Neural cell (in vitro differentiated cells): ENCODE measurements around the gene RCC1. TPM values are rescaled to one million over a fixed set of nuclear protein-coding genes. Genes with fewer than 3 reads are reported as not detected.

Experiments
- H2AFZ ChIP-seq: fragments of 200-600, 300-800 bp; sonication (generic), shearing (Covaris generic); 2 replicates; pipeline ENCODE4 v1.6.0; 2014; ENCODE audit warnings: low read depth, mild to moderate bottlenecking, antibody characterized with exemption, low read length, moderate library complexity
- H3F3A ChIP-seq: fragments of 200-600 bp; shearing (Covaris generic); 2 replicates; pipeline ENCODE4 v1.6.1; 2016; ENCODE audit warnings: mild to moderate bottlenecking, moderate library complexity, mixed read lengths, antibody characterized with exemption, low read length; ENCODE audit not compliant: insufficient read depth, poor library complexity, severe bottlenecking
- H3K27ac ChIP-seq: fragments of 200-600, 300-800 bp; sonication (generic), shearing (Covaris generic); 2 replicates; pipeline ENCODE4 v1.5.1; 2014; ENCODE audit warnings: mild to moderate bottlenecking, low read length, moderate library complexity
- H3K27me3 ChIP-seq: fragments of 300-800, 200-600 bp; sonication (generic), shearing (Covaris generic); 2 replicates; pipeline ENCODE4 v1.6.0; 2014; ENCODE audit warnings: mild to moderate bottlenecking, low read depth, low read length, moderate library complexity; ENCODE audit not compliant: insufficient read depth
- H3K36me3 ChIP-seq: fragments of 300-800, 200-600 bp; sonication (generic), shearing (Covaris generic); 2 replicates; pipeline ENCODE4 v1.5.1; 2014; ENCODE audit warnings: mild to moderate bottlenecking, antibody characterized with exemption, low read length, moderate library complexity; ENCODE audit not compliant: insufficient read depth
- H3K4me2 ChIP-seq: fragments of 300-800, 200-600 bp; sonication (generic), shearing (Covaris generic); 2 replicates; pipeline ENCODE4 v1.6.0; 2014; ENCODE audit warnings: mild to moderate bottlenecking, low read length
- H3K4me3 ChIP-seq: fragments of 300-800, 200-600 bp; sonication (generic), shearing (Covaris generic); 2 replicates; pipeline ENCODE4 v1.5.1; 2014; ENCODE audit warnings: mild to moderate bottlenecking, low read length, moderate library complexity
- H3K79me2 ChIP-seq: fragments of 200-600 bp; shearing (Covaris generic); replicated peaks from 2 replicates; pipeline ENCODE4 v1.6.0; 2014; ENCODE audit warnings: mild to moderate bottlenecking, low read length, moderate library complexity; ENCODE audit not compliant: insufficient read depth
- H3K9ac ChIP-seq: fragments of 300-800, 200-600 bp; sonication (generic), shearing (Covaris generic); 2 replicates; pipeline ENCODE4 v1.6.1; 2016; ENCODE audit warnings: mild to moderate bottlenecking, low read length, mixed read lengths
- H3K9me2 ChIP-seq: fragments of 200-600 bp; shearing (Covaris generic); 2 replicates; pipeline ENCODE4 v1.6.1; 2016; ENCODE audit warnings: mild to moderate bottlenecking, low read length, mixed read lengths; ENCODE audit not compliant: insufficient read depth
- H3K9me3 ChIP-seq: fragments of 200-600, 300-800 bp; sonication (generic), shearing (Covaris generic); 2 replicates; pipeline ENCODE4 v1.6.1; 2016; ENCODE audit warnings: mild to moderate bottlenecking, mixed run types, low read length, moderate library complexity, mixed read lengths
- H4K20me1 ChIP-seq: fragments of 200-600 bp; shearing (Covaris generic); 2 replicates; pipeline ENCODE4 v1.6.1; 2016; ENCODE audit warnings: mild to moderate bottlenecking, mixed run types; ENCODE audit not compliant: insufficient read depth
- EP300 ChIP-seq: fragments of 450-650 bp; conservative IDR thresholded peaks from 2 replicates; pipeline ENCODE4 v1.6.1; 2014; ENCODE audit warnings: antibody characterized with exemption, mild to moderate bottlenecking, moderate library complexity; ENCODE audit not compliant: poor library complexity, severe bottlenecking
- EZH2 ChIP-seq: fragments of 200-600, 300-800 bp; shearing (Covaris generic), sonication (generic); IDR thresholded peaks from 2 replicates; pipeline ENCODE4 v1.6.1; 2014; ENCODE audit warnings: antibody characterized with exemption, low read length, borderline replicate concordance, mild to moderate bottlenecking; ENCODE audit not compliant: insufficient read depth, poor library complexity, severe bottlenecking
- MXI1 ChIP-seq: fragments of 450-650 bp; conservative IDR thresholded peaks from 2 replicates; pipeline ENCODE4 v1.6.1; 2014; ENCODE audit warnings: antibody characterized with exemption, mild to moderate bottlenecking; ENCODE audit not compliant: poor library complexity, severe bottlenecking
- POLR2AphosphoS5 ChIP-seq: IDR thresholded peaks from 2 replicates; pipeline ENCODE4 v1.6.1; 2012
- RAD21 ChIP-seq: fragments of 450-650 bp; conservative IDR thresholded peaks from 2 replicates; pipeline ENCODE4 v1.6.1; 2014; ENCODE audit warnings: antibody characterized with exemption, mild to moderate bottlenecking, moderate library complexity
- SMC3 ChIP-seq: fragments of 450-650 bp; conservative IDR thresholded peaks from 2 replicates; pipeline ENCODE4 v1.6.1; 2014; ENCODE audit warnings: antibody characterized with exemption, mild to moderate bottlenecking, moderate library complexity; ENCODE audit not compliant: poor library complexity
- TAF1 ChIP-seq: IDR thresholded peaks from 2 replicates; pipeline ENCODE4 v1.6.1; 2012; ENCODE audit warnings: low read depth
- polyA plus RNA-seq: library from polyadenylated mRNA; depleted of rRNA; stranded (reverse); fragments of >200 nt; gene quantifications from 2 replicates; pipeline ENCODE4 v1.2.3, GENCODE V29; 2014
- TF ChIP-seq, protein P1 (sequence below): fragments of 450-650 bp; IDR thresholded peaks from 2 replicates; pipeline ENCODE4 v1.5.1; 2014; ENCODE audit warnings: antibody characterized with exemption, mild to moderate bottlenecking, moderate library complexity; ENCODE audit not compliant: poor library complexity, severe bottlenecking
- TF ChIP-seq, protein P2 (sequence below): IDR thresholded peaks from 2 replicates; pipeline ENCODE4 v1.6.1; 2012; ENCODE audit warnings: borderline replicate concordance

RCC1 gene
- polyA plus RNA-seq, 1 donor from 2014 or later: 13.1 TPM

- H3K27ac ChIP-seq: no peak overlapping the region
- no peak overlapping the region for H2AFZ ChIP-seq
- no peak overlapping the region for H3K4me3 ChIP-seq
- no peak overlapping the region for H3K4me2 ChIP-seq
- H3K27me3 ChIP-seq: no peaks in the 10 kb centered on the region
- no peaks in the 10 kb centered on the region for H3K9me3 ChIP-seq
- H4K20me1 ChIP-seq: no peaks in the 10 kb centered on the region
- H3K79me2 ChIP-seq: peaks cover 15% of the 10 kb centered on the region
- no peak overlapping the region for H3K9ac ChIP-seq
- H3F3A ChIP-seq: no peaks in the 10 kb centered on the region
- TF ChIP-seq, protein P1, sequence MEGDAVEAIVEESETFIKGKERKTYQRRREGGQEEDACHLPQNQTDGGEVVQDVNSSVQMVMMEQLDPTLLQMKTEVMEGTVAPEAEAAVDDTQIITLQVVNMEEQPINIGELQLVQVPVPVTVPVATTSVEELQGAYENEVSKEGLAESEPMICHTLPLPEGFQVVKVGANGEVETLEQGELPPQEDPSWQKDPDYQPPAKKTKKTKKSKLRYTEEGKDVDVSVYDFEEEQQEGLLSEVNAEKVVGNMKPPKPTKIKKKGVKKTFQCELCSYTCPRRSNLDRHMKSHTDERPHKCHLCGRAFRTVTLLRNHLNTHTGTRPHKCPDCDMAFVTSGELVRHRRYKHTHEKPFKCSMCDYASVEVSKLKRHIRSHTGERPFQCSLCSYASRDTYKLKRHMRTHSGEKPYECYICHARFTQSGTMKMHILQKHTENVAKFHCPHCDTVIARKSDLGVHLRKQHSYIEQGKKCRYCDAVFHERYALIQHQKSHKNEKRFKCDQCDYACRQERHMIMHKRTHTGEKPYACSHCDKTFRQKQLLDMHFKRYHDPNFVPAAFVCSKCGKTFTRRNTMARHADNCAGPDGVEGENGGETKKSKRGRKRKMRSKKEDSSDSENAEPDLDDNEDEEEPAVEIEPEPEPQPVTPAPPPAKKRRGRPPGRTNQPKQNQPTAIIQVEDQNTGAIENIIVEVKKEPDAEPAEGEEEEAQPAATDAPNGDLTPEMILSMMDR: no peak
- TF ChIP-seq SMC3: no peak
- no peaks in the 10 kb centered on the region for H3K36me3 ChIP-seq
- H3K9me2 ChIP-seq: no peaks in the 10 kb centered on the region
These were observed 2.7 kb upstream of the RCC1 start for GRCh38 chr1:28503117-28503516.

- H3K36me3 ChIP-seq: peaks cover 6% of the 10 kb centered on the region
- H3K79me2 ChIP-seq: peaks cover 15% of the 10 kb centered on the region
- H3K9me3 ChIP-seq: no peaks in the 10 kb centered on the region
- H3K9me2 ChIP-seq: no peaks in the 10 kb centered on the region
- H3K4me2 ChIP-seq: peak overlapping the region; percentile 98
- H2AFZ ChIP-seq: no peak overlapping the region
- H3F3A ChIP-seq: no peaks in the 10 kb centered on the region
- peak overlapping the region; percentile 85 for H3K4me3 ChIP-seq
- peak overlapping the region; percentile 85 for H3K27ac ChIP-seq
- TF ChIP-seq, protein P1: no peak
- no peak for TF ChIP-seq SMC3
- no peak for TF ChIP-seq TAF1
- TF ChIP-seq RAD21: no peak
- TF ChIP-seq, protein P2, sequence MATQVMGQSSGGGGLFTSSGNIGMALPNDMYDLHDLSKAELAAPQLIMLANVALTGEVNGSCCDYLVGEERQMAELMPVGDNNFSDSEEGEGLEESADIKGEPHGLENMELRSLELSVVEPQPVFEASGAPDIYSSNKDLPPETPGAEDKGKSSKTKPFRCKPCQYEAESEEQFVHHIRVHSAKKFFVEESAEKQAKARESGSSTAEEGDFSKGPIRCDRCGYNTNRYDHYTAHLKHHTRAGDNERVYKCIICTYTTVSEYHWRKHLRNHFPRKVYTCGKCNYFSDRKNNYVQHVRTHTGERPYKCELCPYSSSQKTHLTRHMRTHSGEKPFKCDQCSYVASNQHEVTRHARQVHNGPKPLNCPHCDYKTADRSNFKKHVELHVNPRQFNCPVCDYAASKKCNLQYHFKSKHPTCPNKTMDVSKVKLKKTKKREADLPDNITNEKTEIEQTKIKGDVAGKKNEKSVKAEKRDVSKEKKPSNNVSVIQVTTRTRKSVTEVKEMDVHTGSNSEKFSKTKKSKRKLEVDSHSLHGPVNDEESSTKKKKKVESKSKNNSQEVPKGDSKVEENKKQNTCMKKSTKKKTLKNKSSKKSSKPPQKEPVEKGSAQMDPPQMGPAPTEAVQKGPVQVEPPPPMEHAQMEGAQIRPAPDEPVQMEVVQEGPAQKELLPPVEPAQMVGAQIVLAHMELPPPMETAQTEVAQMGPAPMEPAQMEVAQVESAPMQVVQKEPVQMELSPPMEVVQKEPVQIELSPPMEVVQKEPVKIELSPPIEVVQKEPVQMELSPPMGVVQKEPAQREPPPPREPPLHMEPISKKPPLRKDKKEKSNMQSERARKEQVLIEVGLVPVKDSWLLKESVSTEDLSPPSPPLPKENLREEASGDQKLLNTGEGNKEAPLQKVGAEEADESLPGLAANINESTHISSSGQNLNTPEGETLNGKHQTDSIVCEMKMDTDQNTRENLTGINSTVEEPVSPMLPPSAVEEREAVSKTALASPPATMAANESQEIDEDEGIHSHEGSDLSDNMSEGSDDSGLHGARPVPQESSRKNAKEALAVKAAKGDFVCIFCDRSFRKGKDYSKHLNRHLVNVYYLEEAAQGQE: no peak
- TF ChIP-seq POLR2AphosphoS5: no peak
- TF ChIP-seq MXI1: no peak
- no peak for TF ChIP-seq EP300
- TF ChIP-seq EZH2: no peak
- peak overlapping the region; percentile 77 for H3K9ac ChIP-seq
- no peaks in the 10 kb centered on the region for H4K20me1 ChIP-seq
- H3K27me3 ChIP-seq: no peaks in the 10 kb centered on the region
These were observed 1.0 kb downstream of the RCC1 start for GRCh38 chr1:28506907-28507246.
